ENCODE results near the gene TMEM184C.

TMEM184C gene

DNA sequence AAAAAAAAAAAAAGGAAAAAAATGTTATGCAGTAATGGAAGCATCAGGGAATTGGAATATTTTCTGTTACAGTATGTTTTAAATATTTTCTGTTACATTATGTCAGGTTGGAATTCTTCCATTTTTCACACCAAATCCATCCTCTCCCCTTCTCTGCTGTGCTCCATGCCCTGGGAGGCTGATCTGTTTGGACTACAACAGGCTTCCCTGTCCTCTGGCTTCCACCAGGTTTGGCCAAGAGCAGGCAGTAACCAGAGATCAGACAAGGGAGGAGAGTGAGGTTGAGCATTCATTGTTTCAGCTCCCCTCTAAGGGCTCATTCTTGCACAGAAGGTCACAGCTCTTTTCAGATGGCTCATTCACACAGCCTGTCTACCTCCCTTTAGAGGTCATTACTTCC lies 11.7 kb upstream of the TMEM184C start:
- DNase-seq, result no peak

DNA sequence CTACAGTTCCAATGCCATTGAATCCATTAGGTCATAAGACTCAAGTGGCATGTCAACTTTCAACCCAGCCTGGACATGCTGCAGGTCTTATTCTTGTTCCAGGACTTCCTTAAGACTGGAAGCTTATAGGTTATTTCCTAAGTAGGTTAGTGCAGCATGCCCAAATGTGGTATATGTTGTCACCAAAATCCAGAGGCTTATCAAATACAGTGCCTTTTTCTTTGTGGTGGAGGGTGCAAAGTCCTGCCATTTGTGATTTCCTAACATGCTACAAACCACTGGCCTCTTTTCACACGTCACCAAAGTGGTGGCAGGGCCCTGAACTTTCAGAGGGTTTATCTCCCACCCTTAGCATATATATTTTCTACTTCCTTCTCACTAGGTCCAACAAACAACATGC lies 9.7 kb upstream of the TMEM184C start:
- DNase-seq, result no peak

- DNase-seq, result no peak
Observed at GRCh38 chr4:147610686-147611085, 6.5 kb upstream of the TMEM184C start.

GRCh38 chr4:147616849-147617172 lies 386 bp upstream of the TMEM184C start:
- DNase-seq, result no peak

DNA sequence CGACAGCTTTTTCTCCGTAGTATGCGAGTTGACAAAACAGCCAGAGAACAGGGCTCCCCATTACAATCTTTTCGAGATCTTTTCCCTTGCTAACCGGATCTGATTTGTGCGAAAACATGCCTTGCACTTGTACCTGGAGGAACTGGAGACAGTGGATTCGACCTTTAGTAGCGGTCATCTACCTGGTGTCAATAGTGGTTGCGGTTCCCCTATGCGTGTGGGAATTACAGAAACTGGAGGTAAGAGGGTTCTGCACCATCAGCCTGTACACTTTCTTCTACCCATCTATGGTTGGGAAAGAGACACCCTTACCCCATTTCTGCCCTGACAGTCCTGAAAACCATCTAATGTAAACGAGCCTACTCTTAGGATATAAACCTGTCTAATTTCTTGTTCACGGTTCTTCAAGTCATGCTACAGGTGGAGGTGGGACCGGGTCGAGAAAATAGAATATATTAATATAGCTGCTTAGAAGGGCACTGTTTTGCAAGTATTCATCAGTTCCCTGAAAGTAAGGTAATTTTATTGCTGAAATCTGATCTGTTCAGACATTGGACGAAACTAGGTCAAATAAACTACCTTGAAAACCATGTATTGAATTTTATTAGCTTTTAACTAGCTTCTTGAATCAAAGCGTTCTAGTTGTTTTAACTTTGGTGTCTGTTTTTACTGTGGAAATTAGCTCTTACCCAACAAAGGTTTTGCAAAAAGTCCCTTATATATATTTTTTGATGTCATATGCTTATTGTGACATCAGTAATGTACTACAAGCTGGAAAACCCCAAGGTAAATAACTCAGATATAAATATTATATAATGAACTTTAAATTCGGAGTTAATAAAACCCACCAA lies 869 bp downstream of the TMEM184C start:
- DNase-seq, result peak; percentile 18

DNA sequence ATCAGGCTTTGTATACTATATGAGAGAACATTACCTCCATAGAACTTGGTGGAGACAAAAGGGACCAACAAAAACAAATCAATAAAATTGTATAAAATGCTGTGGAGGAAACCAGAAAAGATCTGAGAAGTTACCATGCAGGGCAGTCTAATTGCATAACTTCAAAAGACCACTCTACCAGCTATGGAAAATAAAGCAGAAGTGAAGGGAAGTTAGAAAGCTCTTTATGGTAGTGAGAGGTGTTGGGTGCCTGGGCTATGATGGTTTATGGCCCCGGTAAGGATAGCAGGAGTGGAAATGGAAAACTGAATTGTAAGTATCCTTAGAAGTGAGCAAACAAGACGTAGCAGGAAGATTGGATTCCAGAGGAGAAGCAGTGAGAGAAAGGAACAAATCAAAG lies 3.1 kb downstream of the TMEM184C start:
- DNase-seq, result no peak

DNA sequence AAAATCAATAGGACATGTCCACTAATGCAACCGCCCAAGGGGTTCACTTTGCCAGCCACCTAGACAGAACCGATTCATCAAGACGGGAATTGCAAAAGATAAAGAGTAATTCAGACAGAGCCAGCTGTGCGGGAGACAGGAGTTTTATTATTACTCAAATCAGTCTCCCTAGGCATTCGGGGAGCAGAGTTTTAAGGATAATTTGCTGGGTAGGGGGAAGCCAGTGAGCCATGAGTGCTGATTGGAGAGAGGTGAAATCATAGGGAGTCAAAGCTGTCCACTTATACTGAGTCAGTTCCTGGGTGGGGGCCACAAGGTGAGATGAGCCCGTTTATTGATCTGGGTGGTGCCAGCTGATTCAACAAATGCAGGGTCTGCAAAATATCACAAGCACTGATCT lies 8.5 kb downstream of the TMEM184C start:
- no peak for DNase-seq

- no peak for DNase-seq
Observed at GRCh38 chr4:147626903-147627302, 9.7 kb downstream of the TMEM184C start.

GRCh38 chr4:147628415-147628814 lies 11.2 kb downstream of the TMEM184C start:
- DNase-seq, result no peak

DNA sequence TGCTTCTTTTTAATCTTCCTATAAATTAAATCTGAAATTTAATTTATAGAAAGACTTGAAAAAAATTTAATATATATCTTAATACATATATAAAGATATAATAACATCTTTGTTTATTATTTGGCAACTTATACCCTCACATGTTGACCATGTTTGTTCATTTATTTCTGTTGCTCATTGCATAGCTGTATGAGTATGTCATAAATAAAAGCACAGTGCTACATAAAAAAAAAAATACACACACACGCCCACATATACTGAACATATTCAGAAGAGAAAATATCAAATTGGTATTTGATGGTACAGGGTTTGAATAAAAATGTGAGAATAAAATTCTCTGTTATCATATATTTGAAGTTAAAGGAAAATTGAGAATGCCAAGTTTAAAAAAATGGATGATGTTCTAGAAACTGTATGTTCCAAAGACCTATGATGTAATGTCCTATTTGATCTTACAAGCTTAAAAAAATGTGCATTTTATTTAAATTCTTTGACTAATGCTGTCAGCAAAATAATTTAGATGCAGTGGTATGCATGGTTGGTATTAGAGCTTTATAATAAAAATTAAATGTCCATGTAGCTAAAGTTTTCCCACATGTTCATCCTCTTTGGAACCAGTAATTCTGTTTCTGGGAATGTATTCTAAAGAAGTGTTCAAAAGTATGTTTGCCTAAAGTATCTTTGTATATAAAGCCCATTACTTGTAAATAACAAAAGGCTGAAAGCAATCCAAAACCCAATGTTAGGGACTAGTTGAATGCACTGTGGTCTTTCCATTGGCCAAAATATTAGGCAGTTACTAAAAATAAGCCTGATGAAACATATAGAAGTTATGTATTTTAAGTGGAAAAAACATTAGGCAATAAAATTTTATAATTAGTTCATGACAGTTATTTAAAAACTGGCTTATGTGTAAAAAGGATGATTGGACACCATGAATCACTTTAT lies 12.9 kb downstream of the TMEM184C start:
- DNase-seq, result no peak

DNA sequence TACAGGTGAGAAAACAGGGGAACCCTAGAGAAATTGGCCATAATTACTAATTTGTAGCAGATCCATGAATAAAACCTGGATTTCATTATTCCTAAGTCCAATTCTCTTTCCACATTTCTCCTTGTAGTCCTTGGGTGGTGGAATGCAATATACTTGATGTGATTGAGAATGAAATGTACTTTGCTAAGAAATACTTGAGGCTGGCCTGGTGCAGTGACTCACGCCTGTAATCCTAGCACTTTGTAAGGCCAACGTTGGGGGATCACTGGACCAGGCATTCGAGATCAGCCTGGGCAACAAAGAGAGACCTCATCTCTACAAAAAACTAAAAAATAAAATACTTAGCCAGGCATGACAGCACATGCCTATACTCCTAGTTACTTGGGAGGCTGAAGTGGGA lies 15.9 kb downstream of the TMEM184C start:
- DNase-seq, result no peak

DNA sequence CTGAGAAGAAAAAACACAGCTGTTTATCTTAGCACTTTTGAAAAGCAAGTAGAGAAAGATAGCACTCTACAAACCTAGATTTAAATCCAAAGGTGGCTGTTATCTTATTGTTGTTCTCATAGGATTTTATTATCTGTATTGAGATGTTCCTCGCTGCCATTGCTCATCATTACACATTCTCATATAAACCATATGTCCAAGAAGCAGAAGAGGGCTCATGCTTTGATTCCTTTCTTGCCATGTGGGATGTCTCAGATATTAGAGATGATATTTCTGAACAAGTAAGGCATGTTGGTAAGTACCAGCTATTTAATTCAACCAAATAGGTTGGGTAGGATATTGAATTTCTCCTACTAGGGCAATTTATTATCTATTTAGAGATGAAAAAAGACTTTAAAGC lies 16.4 kb downstream of the TMEM184C start:
- no peak for DNase-seq

- no peak for DNase-seq
Observed at GRCh38 chr4:147635348-147635747, 18.2 kb downstream of the TMEM184C start.

GRCh38 chr4:147638365-147638764 lies 21.2 kb downstream of the TMEM184C start:
- no peak for DNase-seq

- DNase-seq, result no peak
Observed at GRCh38 chr4:147638942-147639341, 21.7 kb downstream of the TMEM184C start.

GRCh38 chr4:147639388-147639787 lies 22.2 kb downstream of the TMEM184C start:
- DNase-seq, result no peak

DNA sequence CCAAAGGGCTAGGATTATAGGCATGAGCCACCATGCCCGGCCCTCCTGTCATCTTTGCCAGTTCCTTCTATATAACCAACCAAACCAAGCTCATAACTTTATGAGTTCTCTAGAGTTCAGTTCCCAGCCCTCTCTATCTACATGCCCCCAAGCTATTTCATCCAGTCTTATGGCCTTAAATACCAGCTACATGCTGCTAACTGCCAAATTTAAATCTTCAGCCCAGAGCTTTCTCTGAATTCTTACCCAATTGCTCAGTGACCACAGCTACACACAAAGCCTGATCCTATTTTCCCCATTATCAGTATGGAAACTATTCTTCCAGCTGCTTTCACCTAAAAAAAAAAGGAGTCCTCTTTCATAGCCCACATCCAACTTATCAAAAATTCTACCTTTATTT lies 23.1 kb downstream of the TMEM184C start:
- no peak for DNase-seq

- no peak for DNase-seq
Observed at GRCh38 chr4:147643616-147644015, 26.4 kb downstream of the TMEM184C start.

DNA sequence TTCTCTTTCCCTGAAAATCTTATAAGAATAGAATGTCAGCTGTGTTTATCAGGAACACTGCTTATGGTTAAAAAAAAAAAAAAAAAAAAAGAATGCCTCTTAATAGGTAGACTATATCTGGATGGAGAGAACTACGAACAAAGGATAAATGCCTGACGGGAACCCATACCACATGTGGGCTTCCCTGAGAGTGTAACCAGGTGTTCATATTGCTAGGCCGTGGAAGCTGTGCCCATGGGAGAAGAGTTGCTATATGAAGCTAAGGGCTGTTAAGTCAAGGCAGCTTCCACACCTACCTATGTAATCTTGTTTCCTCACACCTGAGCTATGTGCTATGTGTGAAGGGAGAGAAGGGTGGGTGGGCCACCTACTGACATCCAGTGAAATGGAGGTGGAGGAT lies 27.3 kb downstream of the TMEM184C start:
- no peak for DNase-seq

GRCh38 chr4:147645099-147645498 lies 27.9 kb downstream of the TMEM184C start:
- DNase-seq, result no peak

DNA sequence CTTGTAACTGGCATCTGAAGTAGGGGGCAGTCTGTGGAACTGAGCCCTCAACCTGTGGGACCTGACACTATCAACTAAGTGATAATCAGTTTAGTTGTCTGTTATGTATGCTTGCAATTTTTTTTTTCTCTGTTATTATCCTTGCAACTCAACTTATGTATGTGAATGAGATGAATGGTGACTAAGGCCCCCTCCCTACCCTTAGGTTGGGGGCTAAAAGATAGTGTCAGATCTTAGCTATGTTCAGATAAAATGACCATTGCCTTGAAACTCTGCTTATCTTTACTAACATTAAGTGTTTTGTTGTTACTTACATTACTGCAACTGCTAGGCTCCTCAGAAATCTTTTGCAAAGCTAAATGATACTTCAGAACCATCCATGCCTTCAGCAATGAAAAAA lies 31.5 kb downstream of the TMEM184C start:
- DNase-seq, result no peak

- DNase-seq, result no peak
Observed at GRCh38 chr4:147651563-147651962, 34.4 kb downstream of the TMEM184C start.

DNA sequence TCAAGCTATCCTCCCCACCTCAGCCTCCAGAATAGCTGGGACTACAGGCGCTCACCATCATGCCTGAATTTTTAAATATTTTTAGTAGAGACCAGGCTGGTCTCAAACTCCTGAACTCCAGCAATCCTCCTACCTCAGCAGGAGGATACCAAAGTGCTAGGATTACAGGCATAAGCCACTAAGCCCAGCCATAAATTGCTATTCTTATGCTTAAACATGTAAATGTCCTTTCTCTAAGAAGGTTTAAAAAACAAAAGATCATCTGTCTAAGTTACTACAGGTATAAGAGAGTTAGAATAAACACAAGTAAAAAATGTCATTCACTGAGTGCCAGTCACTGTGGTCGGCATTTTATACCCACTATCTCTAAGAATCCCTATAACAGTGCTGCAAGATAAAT lies 38.4 kb downstream of the TMEM184C start:
- no peak for DNase-seq

DNA sequence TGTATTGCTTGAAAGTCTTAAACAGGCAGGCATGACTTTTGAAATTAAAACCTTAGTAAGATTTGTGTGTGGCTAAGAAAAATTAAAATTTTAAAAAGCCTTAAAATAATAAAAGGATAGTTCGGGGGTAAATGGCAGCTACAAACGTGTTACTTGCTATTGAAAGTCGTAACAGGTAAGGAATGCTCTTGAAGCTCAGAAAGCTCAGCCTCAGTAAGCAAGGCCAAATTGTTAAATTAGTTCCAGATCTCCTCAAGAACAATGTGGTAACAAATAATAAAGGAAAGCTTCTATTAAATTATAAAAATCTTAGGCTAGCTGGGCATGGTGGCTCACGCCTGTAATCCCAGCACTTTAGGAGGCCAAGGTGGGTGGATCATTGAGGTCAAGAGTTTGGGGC lies 41.3 kb downstream of the TMEM184C start:
- no peak for DNase-seq
